Activated CD4-positive, alpha-beta T cell treated with anti-CD3 and anti-CD28 coated beads, Interleukin-2, amount 50 U/mL, for 4 hours (primary cell): Measurements from ENCODE around the gene MYL9.
"Not testable (repeated sequence)": the region's sequence is repeated elsewhere in the genome, so short reads cannot be mapped to it uniquely, and the experiment has no call there.

Source experiments
- DNase-seq, 2 experiments: peaks; one replicate each; pipeline ENCODE4 v3.0.0-alpha.2; 2020

The MYL9 gene

DNA sequence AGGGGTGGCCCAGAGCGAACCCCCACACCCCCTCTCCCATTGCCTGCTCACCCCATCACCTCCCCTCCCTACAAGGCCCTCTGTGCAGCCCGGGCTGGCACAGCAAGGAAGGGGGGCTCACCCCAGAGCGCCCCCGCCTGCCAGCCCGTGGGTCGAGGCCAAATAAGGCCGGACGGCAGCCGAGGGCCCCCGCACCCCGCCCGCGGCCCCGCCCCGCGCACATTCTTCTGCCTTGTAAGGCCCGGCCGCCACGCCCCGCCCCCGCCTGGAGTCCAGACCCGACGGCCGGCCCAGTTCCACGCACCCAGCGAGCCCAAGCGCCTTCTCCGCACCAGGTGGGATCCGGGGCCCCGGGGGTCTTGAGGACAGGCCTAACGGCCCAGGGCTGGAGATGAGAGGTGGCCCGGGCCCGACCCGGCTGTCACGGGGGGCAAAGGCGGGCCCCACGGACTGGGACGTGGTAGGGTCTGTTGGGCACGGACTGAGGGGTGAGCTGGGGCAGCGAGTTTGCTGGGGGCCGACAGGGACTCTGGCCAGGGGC lies at the start of gene MYL9:
MYL9 (plus strand) TSS at position 293 of the 541 bp plus-strand sequence. CDS start 3,366 bp downstream, outside the sequence.
- no peak for DNase-seq

DNA sequence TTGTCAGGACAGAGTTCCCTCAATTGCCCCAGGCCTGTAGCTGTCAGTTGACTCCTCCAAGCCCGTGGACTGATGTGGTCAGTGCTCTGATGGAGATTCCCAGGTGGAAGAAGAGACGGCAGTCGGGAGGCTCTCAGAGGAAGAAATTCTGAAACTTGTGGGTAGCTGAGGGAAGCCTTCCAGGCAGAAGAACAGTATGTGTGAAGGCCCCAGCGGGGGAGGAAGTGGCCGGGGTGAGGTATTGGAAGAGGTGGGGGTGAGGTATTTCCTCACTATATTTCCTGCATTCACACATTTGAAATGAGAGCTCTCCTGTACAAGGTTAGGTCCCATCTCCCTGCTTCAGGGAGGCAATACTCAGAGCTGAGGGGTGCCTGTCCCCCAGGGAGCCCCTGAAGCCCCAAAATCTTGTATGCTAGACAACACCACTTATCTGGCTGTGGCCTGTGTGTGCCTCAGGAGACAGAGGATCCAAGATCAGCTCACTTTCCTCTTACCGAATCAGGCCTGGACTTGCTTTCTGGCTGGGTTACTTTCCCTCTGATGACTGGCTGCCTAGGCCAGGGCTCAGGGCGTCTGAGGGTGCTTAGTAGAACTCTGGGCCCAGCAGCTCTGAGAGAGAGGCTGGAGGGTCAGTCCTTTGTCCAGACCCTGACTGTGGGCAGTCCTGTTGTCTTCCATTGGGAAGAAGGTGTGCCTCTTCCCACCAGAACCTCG lies 49.3 kb upstream of the MYL9 start:
- DNase-seq = peak; percentile 34 to 41

DNA sequence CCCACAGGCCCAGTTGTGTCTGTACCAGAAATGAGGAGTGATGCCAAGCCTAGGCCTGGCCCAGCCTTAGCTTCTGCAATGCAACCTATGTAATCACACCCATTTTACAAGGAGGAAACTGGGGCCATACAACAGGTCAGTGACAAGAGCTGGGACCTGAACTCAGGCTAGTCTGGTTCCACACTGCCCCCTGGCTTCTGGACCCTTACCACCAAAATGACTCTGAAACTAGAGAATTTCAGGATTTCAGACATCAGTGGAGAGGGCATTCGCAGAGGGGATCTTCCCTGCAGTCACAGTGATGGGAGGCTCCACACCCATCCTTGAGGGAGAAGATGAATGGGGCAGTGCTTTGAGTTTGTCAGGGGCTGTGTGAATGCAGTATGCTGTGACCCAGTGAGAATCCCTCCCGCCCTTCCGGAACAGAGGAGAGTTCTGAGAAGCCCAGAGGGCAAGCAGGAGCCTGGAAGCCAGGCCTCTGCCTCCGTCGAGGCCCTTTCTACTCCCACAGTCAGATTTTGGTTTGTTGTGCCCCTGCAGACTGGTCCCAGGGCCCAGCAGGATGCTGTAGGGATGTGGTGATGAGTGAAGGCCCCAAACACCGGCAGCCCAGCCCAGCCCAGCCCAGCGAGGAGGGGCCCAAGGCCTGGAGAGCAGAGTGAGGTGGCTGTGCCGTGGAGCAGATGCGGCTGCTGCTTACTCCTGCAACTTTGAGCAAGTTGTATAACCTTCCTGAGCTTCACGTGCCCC lies 48.1 kb upstream of the MYL9 start:
- DNase-seq = peak in 1 of 2 experiments; percentile 14

DNA sequence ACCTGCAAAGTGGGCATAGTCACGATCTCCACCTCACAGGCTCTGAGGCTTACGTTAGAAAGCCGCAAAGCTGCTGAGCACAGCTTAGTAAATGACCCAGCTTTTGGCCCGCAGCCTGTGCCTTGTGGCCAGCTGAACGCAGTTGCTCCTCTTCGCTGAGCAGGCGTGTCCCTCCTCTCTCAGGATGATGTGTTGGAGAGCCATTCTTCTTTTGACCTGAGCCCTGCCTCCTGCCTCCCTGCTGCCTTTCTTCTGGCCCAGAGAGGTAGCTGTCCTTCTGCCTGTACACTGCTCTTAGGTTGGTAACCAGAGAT lies 47.6 kb upstream of the MYL9 start:
- no peak for DNase-seq

DNA sequence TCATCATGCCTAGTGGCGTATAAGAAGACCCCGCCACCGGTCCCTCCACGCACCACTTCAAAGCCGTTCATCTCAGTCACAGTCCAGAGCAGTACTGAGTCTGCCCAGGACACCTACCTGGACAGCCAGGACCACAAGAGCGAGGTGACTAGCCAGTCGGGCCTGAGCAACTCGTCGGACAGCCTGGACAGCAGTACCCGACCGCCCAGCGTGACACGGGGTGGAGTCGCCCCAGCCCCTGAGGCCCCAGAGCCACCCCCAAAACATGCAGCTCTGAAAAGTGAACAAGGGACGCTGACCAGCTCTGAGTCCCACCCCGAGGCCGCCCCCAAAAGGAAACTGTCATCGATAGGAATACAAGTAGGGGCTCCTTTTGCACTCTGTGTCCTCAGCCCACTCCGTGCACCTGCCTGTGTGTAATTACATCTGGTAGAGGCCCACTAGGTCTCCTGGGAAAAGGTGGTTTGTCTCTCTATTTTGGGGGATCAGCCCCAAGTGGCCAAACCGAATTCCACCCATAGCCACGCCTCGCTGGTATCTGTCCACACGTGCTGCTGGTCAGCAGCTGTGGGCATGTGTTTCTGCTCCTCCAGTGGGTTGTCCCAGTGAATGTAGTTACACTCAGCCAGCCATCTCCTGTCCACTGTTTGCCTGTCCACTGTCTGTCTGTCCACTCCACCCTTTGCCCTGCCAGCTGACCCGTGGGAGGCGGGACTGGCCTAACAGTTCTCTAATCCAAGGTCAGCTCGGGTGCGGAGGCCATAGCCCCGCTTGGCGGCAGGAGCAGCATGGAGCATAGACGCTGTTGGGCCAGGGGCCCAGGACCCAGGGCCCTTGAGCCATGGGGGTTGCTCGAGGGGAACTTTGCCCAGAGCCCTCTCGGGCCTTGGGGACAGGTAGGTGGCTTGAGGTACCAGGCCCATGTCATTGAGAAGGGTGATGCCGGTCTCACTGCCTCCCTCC lies 44.3 kb upstream of the MYL9 start:
- DNase-seq = no peak

GRCh38 chr20:36497856-36498255 lies 43.5 kb upstream of the MYL9 start:
- no peak for DNase-seq

DNA sequence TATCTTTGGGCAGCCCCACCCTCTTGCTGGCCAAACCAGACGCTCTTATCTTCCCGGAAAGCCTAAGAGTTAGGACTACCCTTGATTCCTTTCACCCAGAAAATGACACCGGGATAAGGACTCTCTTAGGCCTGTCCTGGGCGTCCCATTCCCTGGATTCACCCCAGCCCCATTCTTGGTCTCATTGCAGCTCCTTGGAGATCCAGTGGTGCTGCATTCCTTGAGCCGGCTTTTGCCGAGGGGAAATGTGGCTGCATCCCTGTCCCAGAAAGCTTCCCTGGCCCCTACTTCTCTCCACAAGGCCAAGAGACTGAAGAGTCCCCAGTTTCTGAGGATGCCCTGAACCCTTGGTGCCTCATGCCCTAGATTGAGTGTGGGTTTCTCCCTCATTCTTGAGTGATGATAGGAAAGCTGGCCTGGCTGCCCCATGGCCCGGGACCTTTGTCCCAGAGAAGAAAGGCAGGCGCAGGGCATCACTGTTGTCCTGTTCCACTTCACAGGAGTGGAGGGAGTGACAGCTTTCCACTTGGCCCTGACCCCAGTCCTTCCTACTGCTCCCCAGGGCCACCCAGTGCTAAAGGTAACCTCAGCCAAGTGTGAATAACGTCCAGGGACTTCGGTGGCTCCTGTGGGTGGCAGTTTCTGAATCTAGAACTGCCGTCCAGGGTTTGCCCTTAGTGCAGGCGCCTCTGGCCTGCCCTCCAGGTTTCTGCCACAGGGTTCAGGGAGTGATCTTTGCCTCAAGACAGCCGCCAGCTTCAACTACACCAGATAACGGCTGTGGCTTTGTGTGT lies 42.7 kb upstream of the MYL9 start:
- no peak for DNase-seq

- DNase-seq = no peak
Observed at GRCh38 chr20:36499211-36499610, 42.1 kb upstream of the MYL9 start.

GRCh38 chr20:36499723-36500501 lies 41.4 kb upstream of the MYL9 start:
- DNase-seq = no peak

DNA sequence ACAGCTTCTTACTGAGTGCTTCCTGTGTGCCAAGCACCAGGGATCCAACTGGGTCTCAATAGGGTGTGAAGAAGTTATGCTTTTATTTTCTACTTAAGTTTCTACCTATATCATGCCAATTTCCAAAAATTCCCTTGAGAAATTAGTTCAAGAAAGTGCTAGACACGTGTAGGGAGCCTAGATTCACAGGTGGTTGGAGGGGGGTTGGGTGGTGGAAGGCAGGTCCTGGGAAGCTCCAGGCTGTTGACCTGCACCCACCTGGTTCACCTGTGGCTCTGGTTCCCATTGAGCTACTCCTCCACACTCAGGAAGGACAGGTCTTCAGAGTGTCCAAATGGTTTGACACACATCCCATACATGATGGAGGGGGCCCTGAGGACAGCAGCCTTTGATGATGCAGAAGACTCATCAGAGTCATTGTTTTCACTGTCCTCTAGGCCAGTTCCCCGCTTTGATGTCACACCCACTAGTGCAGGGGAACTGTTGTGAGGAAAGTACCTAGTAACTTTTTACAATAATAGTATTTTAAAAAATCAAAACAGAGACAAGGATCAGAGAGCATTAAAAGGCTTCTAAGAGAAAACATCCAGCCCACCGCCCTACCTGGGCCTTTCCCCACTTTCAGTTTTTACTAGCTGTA lies 39.8 kb upstream of the MYL9 start:
- DNase-seq = no peak

DNA sequence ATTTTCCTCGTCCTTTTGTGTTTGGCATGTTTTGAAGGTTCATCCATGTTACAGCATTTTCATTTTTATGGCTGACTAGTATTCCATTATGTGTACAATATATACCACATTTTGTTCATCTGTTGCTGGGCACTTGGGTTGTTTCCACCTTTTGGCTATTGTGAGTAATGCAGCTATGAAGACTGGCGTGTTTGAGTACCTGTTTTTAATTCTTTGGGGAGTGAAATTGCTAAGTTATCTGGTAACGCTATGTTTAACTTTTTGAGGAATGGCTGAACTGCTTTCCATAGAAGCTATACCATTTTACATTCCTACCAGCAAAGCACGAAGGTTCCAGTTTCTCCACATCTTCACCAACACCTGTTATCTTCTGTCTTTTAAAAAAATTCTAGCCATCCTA lies 37.0 kb upstream of the MYL9 start:
- no peak for DNase-seq

- no peak for DNase-seq
Observed at GRCh38 chr20:36506253-36506652, 35.1 kb upstream of the MYL9 start.

GRCh38 chr20:36507746-36508145 lies 33.6 kb upstream of the MYL9 start:
- no peak for DNase-seq

- DNase-seq = no peak
Observed at GRCh38 chr20:36519012-36519719, 22.2 kb upstream of the MYL9 start.

GRCh38 chr20:36519944-36520343 lies 21.4 kb upstream of the MYL9 start:
- DNase-seq = no peak

DNA sequence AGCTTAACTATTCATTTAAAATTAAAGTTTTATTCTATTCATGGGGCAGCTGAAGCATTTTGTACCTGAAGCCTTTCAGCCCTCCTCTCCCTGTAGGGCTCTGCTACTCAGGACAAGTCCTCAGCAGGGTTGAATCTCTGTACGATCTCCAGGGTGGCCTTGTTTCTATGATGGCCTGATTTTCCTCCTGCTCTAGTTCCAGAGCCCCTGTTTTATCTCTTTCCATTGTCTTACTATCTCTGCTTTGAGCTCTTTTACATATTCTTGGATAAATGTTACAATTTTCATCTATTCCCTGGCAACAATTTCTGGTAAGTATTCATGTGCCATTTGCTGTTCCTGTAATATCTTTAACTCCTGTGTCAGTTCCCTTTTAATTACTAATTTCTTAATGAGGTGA lies 19.8 kb upstream of the MYL9 start:
- no peak for DNase-seq

DNA sequence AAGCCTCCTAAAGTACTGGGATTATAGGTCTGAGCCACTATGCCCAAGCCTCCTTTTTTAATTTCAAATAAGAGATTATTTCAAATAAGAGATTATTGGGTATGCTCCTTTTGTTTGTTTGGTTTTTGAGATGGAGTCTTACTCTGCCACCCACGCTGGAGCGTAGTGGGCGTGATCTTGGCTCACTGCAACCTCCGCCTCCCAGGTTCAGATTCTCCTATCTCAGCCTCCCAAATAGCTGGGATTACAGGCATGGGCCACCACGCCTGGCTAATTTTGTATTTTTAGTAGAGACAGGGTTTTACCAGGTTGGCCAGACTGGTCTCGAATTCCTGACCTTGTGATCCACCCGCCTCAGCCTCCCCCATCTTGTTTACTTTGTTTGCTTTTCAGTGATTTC lies 18.9 kb upstream of the MYL9 start:
- not testable (repeated sequence) for DNase-seq

GRCh38 chr20:36523341-36523740 lies 18.0 kb upstream of the MYL9 start:
- DNase-seq = no peak

DNA sequence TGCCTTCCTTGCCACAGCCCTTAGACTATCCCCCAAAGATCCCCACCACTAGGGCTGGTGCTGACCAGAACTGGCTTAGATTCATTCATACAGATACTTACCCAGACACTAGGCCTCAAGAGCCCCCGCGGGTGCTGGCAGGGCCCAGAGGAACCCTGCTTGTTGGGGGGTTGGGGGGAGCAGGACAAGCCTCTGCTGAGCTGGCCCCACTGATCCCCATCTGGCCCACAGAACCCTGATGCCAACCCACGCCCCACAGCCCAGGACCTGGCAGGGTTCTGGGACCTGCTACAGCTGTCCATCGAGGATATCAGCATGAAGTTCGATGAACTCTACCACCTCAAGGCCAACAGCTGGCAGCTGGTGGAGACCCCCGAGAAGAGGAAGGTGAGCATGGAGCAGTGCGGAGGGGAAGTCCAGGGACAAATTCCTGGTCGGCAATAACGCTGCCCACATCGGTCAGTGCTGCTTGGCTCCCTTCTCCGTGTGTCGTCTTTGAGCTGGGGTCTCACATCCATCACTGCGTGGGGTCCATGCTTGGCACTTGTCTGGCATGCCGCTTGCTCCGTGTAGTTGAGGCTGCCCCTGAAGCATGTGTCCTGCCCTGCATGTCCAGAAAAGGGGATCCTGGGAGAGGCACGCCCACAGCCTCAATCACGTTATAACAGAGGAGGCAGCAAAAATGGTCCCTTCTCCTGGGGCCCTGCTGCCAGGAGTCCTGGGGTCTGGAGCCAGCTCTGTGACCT lies 15.5 kb upstream of the MYL9 start:
- no peak for DNase-seq
